ENCODE results near the gene PTPRE.

PTPRE gene

DNA sequence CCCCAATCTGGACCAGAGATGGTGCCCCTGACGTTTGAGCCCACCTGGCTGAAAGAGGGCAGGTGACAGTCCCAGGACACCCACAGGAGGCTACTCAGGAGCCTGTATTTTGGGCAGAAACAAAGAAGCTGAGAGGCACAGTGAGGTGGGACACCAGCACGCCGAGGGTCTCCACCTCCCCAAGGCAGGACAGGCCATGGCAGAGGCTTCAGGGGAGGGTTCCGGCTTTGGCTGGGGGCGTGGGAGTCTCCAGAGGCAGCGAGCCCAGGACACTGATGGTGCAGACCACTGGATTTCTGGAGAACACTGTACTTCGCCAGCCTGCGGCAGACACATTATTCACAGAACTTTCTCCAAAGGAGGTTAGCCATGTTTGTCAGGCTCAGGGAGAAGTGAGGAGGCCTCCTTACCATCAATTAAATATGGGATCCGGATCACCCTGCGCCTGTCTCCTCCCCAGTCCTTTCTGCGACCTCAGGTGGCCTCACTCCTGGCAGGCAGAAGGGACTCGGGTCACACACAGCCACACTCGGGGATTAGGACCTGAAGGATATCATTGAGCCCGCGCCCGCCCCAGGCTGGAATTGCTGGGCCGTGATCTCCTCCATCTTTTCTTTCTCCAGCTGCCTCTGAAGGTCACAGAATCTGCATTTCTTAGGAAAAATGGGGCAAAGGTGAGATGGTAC, 121.1 kb downstream of the PTPRE start:
- DNase-seq (ENCODE audit: low read depth), result no peak

DNA sequence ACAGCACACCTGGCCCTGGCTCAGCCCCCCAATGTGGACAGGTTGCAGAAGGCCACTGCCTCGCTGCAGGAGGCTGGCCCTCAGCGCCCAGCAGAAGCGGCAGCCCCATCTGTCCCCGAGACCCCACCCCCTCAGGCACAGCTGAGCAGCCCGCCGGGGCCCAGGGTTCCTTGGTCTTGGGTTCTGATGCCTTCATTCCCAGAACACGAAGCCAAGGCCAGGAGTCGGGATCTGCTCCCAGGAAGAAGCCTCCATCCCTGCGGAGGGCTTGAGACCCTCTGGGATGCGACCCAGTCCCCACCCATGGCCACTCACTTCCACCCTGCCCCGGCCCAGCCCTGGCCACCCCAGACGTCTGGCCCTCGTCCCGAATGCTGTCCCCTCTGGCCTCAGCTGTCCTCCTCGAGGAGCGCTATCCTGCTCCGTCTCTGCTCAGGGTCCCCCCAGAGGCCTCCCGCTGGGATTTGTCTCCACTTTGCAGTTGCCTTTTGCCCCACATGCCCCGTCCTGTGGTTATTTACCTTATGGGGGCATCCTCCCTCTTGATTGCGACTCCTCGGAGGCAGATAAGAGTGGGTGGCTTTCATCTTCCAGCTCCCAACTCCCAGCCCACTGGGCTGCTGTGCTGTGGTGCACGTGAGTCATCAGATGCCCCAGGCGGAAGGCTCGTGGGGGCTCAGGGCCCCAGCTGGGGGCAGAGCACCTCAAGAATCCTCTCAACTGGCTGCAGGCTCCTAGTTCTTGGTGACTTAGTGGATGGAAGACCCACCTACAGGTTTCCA, 121.8 kb downstream of the PTPRE start:
- no peak for DNase-seq (ENCODE audit: low read depth)

DNA sequence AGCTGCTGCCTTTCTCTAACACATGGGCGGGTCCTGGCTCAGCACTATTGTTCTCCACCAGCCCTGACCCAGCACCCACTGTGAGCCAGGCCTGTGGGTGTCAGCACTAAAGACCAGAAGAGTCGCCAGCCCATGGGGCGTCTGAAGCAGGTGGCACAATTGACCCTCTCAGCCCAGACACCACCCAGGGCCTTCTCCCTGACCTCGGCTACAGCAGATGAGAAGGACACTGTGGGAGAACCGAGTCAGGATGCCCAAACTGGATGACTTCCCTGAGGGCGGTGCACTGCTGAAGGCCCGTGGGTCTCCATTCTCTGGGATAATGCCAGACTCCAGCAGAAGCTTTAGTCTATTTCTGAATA, 122.4 kb downstream of the PTPRE start:
- no peak for DNase-seq (ENCODE audit: low read depth)

DNA sequence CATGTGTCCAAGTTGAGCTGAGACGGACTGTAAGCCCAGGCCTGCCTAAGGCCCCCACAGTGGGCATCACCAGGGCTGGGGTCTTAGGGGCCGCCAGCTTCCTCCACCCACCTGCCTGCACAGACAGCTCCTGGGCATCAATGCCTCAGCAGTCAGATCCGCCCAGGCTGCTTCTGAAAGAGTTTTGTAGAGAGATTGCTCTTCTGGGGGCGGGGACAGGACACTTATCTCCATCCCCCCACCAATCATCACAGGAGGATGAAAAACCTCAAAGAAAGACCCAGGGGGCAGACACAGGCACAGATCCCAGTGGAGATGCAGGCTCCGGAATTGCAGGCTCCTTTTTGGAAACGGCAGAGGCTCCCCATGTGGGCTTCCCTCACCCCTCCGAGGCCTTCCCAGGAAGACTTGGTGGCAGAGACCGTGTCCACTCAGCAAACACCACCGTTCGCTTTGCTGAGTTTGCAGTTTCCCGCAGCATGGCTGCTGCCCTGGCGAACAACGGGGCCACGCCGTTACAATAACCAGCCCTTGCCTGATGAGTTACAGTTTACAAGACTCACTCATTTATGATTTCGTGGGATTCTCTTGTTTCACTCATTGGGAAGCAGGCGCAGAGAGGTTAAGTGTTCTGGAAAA, 122.9 kb downstream of the PTPRE start:
- no peak for DNase-seq (ENCODE audit: low read depth)

DNA sequence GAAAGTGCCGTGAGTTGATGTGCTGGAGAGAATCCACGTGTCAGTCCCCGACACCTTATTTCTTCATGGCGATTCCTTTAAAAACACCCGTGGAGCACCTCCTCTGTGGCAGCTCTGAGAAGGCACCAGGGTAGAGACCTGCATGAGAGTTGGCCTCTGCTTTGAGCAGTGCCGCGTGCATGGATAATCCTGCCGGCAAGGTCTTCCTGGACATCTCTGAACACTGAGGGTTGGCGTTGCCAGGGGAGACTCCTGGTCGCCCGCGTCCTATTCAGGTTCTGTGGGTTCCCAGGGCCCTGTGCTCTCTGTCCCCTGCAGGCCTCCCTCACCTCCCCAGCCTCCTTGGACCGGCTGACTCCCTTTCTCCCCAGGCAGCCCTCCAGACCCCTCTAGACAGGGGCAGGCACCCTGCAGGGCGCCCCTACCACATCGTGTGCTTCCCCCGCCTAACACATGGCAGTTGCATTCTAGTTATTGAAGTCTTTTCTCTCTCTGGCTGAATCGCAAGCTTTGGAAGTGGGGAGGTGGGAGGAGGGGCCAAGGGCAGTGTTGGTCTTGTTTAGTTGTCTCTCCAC, 123.7 kb downstream of the PTPRE start:
- no peak for DNase-seq (ENCODE audit: low read depth)

DNA sequence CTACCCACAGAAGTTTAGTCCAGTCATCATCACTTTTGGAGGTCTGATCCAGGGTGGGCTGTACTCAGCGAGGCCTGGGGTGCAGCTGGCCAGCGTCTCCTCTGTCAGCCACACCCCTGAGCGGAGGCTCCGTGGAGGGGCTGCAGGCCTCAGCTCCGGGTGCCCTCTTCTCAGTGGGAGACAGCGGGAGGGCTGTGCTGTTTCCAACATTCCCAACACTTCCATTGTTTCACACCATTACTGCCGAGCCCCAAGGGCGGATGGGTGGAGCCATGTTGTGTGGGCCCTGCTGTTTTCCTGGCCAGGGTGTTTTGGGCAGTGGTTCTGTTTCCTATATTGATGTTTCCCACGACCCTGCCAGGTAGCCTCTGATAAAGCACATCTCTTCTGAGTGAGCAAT, 124.3 kb downstream of the PTPRE start:
- no peak for DNase-seq (ENCODE audit: low read depth)

DNA sequence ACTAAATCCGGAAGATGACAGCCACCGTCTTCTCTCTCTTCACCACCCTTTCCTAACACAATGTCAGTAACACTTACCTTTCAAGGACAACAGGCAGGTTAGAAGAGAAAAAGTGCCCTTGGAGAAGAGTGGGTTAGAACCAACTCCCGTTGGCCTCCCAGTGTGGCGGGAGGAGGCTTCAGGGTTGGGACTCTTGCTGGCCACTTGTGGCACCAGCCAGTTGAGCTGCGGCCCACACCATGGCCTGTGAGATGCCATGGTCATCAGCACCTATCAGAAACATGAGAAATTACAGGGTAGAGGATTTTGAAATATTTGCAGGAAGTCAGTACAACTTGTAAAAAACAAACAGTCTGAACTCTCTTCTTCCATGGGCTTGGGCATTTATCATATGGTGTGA, 125.6 kb downstream of the PTPRE start:
- no peak for DNase-seq (ENCODE audit: low read depth)

DNA sequence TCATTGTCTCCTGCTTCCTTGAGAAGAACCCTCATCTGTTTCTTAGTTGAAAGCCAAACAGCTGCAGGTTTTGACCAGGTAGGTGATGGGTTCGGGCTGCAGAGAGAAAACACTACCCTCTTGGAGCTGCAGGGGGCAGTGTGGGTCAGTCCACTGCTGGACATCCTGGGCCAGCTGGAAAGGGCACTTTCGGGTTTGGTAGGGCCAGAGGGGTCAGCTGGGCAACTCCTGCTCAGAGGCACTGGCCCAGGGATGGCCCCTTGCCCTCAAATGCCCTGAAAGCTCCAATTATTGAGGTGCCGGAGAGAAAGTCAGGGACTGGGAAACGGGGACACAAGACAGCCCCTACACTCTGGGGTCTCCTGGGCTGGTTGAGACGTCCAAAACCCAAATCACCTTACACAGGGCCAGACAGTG, 128.7 kb downstream of the PTPRE start:
- DNase-seq (ENCODE audit: low read depth), result no peak

DNA sequence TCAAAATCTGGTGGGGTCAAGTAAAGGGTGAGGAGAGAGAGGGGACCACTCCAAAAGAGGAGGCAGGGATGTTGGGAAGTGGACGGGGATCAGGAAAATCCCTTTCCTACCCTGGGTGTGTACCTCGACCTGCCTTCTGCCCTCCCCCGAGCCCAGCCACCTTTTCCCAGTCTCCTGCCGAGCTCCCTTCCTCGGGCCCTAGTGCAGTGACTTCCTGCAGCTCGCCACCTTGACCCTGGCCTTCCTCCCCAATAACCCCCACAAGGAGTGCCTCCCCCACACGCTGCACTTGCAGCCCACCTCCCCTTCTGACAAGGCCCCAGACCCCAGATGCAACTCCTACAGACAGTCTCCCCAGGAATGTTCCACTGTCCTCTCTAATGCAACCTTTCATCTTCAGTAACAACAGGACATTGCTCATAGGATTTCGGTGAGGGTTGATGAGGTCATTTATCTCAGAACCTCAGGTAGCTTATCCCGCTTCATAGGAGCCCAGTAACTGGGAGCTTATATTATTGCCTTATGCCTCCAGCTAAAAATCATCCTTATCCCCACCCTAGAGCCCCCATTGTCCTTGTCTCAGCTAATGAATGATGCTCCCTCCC, 129.2 kb downstream of the PTPRE start:
- DNase-seq (ENCODE audit: low read depth), result no peak

DNA sequence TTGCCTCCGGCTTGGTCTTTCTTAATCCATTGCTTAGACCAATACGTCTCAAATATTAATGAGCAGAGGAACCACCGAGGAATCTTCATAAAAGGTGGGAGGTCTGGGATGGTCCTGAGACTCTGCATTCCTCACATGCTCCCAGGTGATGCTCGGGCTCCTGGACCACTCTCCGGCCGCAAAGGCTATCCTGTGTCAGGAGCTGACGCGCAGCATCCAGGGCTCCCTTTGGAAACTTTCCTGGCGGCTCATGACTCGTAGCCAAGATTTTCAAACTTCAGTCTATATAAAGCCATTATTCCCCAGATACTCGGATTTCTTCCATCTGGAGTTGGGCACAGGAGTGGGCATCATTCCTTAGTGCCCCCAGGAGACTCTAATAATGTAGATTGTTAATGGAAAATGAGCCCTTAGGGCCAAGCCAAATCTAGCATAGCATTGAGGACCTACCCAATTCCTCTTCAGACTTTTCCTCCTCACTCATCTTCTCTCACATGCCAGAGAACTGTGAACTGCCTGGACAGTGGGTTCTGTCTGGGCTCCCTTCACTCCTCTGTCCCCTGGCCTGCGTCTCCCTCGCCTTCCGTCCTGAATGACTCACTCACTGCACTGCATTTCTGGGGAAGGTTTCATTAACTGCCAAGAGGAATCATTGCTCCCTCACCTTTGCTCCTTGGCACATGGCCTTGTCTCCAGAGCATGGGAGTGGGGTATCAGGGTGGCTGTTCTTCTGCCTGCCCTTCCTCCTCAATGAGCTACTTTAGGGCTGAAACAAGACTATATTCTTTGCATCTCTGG, 130.0 kb downstream of the PTPRE start:
- DNase-seq (ENCODE audit: low read depth), result no peak

DNA sequence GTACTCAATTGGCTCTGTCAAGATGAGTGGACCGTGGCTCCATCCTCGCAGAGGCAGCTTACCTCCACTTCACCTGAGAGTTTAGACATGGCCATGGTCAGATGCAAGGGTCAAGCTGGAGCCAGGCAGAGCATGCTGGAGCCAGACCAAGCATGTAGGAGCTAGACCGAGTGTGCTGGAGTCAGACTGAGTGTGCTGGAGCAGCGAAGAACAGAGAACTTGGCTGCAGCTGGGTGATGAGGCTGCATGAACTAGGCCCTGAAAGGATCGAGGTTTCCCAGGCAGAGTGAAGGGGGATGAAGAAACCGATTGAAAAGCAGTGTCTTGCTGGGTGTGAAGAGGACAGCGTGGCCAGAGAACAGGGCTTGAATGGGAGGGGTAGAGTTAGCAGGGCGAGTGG, 133.2 kb downstream of the PTPRE start:
- no peak for DNase-seq (ENCODE audit: low read depth)

DNA sequence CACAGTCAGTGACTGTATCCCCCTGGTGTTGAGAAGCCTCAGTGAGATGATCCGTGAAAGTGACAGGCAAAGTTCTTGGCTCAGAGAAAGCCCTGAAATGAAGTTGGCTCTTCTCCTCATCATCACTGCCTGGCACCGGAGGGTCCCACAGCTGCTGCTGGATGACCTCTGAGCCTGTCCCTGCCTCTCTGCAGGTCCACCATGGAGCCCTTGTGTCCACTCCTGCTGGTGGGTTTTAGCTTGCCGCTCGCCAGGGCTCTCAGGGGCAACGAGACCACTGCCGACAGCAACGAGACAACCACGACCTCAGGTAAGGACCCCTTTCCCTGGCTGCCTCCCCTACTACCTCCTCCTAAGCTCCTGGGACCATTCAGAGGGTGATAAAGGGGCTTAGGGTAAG, 133.8 kb downstream of the PTPRE start:
- no peak for DNase-seq (ENCODE audit: low read depth)

DNA sequence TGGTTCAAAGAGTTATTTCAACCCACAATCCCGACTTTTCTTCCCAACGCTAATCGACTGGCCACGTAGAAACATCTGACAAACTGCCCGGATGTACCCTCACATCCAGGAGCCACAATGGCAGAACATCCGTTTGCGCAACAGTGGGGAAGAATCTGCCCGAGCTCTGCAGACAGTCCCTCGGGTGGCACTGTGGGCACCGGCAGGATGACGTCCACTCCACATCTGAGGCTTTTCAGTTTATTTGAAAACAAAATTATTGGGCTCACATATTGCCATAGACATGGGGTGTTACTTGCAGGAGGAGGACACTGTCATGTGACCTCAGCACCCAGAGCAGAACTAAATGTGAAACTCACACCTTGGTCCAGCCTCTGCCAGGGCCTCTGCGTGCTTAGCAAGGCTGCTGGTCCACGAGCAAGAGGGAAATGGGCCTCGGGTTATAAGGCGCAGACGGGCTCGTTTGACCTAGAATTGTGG, 135.3 kb downstream of the PTPRE start:
- no peak for DNase-seq (ENCODE audit: low read depth)

DNA sequence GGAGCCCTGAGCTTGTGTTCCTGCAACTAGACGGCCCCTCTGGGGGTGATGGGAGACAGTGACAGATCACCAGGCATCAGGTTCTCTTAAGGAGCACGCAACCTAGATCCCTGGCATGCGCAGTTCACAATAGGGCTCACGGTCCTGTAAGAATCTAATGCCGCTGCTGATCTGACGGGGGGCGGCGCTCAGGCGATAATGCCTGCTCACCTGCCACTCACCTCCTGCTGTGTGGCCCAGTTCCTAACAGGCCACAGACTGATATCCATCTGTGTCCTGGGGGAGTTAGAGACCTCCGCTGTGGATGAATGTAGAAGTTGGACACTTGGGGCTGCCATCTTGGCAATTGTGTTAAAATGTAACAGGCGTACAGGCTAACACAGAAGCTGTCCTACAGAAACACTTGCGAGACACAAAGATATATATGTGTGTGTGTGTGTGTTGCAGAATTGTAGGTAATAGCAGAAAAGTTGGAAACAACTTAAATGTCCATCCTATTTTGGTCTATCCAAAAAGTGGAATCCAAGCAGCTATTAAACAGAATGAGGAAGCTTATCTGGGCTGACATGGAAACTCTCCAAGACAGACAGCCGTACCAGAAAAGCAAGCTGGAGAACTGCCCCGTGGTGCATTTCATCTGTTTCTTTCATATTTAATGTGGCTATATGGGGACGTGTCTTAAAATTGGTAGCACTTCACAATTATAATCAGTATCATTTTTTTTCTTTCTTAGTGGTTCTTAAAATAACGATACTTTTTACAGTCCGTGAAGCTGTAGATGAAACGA, 136.5 kb downstream of the PTPRE start:
- no peak for DNase-seq (ENCODE audit: low read depth)

DNA sequence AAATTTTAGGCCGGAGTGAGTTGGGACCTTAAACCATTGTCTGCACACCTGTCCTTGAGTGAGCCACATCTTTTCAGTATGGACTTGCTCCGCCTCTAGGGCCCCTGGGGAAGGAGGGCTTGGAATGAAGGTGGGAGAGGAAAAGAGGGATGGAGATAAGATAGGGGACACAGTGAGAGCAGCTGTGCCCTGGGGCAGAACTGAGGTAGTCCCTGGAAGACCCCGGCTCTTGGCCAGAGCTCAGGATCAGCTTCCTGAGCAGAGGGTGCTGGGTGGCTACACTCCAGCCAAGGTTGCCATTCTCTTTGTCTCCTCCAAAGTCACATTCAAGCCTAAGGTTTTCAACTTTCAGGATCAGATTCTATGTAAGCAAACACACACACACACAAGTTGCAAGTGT, 137.3 kb downstream of the PTPRE start:
- DNase-seq (ENCODE audit: low read depth), result no peak

DNA sequence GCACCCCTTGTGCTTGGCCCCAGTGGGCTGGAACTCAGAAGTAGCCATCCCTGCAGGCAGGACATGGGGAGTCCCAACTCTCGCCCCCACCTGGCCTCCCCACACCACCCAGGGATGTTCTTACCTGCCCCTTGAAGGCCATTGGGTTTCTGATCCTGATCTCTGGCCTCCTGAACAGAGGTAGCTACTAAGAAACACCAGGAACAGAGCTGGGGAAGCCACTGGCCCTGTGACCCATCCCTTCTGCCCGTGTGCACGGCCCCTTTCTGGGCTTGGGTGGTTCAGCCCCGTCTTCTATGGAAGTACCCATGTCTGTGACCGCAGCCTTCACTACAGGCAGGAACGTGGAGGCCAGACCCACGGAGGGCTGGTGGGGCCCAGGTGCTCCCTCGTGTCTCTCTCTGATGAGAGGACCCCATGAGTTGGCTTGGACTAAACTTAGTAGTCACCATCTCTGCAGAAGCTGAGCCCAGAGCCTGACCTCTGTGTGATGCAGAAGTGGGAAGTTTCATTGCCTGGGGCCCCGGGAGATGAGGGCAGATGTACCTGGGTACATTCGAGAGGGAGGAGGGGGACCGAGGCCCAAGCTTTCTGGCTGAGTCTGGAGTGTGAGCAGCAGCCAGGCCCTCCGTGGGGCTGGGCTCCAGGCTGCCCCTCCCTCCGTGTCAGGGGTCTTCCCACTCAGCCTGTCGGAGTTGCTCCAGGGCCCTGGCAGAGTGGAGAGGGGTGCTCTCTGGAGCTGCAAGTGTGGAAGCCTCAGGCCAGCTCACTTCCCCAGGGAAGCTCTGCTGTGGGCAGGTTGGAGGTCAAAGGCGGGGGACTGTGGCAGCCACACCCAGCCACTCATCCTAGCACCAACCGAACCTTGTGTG, 138.3 kb downstream of the PTPRE start:
- DNase-seq (ENCODE audit: low read depth), result no peak

DNA sequence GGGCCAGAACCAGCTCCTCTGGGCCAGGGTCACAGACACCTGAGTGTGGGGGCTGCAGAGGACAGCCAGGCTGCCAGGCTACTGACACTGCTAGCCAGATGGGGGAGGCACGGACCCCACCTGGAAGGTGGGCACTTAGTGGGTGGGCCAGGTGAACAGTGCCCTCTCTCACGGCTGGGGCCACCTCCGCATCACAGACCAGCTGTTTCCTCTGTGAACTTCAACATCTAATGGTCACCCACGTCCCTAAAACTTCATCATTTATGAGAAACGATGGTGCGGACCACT, 138.9 kb downstream of the PTPRE start:
- no peak for DNase-seq (ENCODE audit: low read depth)

DNA sequence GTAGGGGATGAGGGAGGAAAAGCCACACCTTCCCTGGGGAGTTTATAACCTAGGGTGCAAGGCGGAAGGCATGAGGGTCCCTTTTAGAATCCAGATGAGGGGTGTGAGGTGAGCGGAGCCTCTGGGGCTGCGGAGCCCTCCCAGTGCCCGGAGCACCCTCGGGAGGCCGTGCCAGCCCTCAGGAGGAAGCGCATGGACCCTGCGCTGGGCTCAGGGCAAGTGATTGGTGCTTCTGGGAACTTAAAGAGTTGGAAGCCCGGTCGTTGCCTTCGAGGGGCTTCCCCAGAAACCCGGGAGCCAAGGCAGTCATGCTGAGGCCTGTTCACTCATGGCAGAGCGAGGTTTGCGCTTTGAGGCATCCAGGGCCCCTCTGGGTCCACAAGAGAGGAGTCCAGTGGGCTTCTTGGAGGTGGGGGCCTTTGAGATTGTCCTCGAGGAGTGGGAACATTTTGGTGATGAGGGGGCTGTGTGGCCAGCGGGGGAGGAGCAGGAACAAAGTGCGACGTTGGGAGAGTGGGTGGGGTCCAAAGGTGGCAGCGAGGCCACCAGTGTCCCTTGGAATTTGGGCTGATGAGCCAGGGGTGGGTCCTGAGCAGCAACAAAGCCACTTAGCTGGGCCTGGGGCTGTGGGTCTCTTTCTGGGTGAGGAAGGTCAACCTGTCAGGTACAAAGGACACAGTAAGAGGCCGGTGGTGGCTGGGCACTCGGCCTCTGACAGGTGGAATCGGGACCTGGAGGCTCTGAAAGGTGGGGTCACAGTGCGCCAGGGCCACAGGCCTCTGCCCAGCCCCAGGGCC, 139.5 kb downstream of the PTPRE start:
- DNase-seq (ENCODE audit: low read depth), result no peak

DNA sequence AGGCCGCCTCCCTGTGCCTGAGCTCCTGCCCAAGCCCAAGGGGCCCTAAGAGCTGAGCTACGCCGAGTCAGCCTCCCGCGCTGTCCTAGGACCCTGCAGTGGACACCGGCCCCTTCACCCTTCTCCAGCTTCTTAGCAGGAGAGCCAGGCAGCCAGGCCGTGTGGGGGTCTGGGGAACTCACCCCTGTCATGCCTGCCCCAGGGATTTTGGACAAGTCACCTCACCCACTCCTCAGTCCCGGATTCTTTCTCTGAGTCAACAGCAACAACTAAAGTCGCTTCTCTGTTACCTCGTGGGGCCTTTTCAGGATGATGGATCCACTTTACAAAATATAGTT, 140.0 kb downstream of the PTPRE start:
- DNase-seq (ENCODE audit: low read depth), result no peak
